ENCODE data around the gene TMEM86B.
A peak's percentile ranks its signal among the peaks of the same experiment; 100 is the strongest.

TMEM86B gene, protein sequence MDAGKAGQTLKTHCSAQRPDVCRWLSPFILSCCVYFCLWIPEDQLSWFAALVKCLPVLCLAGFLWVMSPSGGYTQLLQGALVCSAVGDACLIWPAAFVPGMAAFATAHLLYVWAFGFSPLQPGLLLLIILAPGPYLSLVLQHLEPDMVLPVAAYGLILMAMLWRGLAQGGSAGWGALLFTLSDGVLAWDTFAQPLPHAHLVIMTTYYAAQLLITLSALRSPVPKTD

GRCh38 chr19:55228403-55229031, at the start of gene TMEM86B:
TMEM86B (minus strand) TSS chr19:55228763; CDS start chr19:55228741, 22 bp downstream.
- DNase-seq: no peak

GRCh38 chr19:55277494-55277893, 48.9 kb upstream of the TMEM86B start:
- DNase-seq: no peak

GRCh38 chr19:55276720-55277430, 48.3 kb upstream of the TMEM86B start:
- no peak for DNase-seq

DNA sequence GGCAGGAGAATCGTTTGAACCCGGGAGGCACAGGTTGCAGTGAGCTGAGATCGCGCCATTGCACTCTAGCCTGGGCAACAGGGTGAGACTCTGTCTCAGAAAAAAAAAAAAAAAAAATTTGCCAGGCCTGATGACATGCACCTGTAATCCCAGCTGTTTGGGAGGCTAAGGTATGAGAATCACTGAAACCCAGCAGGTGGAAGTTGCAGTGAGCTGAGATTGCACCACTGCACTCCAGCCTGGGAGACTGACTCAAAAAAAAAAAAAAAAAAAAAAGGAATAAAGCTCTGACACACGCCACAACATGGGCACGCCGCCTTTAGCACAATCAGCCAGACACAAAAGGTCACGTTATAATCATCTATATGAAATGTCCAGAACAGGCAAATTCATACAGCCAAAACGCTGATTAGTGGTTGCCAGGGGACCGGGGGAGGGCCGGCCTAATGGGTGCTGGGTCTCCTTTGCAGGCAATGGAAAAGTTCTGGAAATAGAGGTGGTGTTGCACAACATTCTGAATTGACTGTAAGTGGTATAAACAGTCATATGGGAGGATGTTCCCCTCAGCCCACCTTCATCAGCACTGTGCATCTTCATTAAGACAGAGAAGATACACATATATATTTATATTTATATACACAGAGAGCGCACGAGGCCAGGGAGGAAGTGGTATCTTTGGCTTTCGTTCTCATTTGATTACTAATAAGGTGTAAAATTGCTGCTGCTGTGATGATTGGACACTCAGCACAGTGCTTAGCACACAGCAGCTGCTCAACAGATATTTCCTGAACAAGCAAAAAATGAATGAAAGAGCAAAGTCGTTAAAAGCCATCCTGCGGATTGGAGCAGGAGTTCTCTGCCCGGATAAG, 47.5 kb upstream of the TMEM86B start:
- no peak for DNase-seq

DNA sequence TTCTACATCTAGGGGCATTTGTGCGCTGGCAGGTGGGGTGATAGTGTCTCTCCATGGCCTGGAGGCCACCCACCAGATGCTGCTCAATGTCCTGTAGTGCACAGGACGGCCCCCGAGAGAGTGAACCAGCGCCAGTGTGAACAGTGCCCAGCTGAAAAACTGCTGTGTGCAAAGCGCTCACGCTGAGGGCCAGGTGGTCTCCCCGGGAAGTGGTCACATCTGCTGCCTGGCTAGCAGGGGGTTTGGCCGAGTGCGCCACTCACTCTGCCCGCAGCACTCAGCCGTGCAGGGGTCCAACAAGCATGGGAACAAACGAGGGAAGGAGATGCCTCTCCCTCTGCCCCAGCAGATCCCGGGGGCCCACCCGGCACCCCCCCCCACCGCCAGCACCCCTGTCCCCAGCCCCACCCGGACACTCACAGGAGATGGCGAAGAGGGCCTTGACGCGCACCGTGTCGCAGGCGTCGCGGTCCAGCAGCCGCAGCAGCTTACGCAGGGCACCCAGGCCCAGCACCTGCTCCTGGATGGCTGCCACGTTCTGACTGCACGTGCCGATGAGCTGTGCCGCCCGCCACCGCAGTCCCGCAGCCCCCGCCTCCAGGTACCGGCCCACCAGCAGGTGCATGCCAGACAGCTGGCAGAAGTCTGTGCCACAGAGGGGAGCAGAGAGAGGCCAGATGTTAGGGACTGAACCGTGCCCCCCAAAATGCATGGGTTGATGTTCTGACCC, 45.6 kb upstream of the TMEM86B start:
- DNase-seq: no peak

GRCh38 chr19:55272142-55272541, 43.6 kb upstream of the TMEM86B start:
- no peak for DNase-seq

- DNase-seq: no peak
These were observed 41.8 kb upstream of the TMEM86B start for GRCh38 chr19:55270172-55270942.

DNA sequence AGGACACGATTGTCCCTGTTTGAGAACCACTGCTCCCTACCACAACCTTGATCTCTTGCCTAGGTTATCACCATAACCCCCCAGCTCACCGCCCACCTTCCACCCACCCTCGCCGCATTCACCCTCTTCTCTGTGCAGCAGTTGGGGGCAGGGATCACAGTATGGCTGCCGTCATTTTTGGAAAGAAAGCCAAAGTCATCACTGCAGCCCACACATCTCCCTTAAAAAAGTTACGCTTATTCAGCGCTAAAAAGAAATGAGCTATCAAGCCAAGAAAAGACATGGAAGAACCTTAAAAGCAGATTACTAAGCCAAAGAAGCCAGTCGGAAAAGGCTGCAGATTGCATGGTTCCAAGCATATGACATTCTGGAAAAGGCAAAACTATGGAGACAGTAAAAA, 40.7 kb upstream of the TMEM86B start:
- no peak for DNase-seq

GRCh38 chr19:55266840-55267239, 38.3 kb upstream of the TMEM86B start:
- no peak for DNase-seq

DNA sequence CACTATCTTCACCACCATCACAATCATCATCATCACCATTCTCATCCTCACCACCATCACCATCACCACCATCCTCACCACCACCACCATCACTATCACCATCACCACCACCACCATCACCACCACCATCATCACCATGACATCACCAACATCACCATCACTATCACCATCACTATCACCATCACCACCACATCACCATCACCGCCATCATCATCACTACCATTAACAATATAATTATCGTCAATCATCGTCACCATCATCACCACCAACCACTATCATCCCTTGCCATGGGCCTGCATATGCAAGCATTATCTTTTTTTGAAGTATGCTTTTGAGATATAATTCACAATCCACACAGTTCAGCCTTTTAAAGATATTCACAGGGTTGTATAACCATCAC, 37.8 kb upstream of the TMEM86B start:
- DNase-seq: no peak

- no peak for DNase-seq
These were observed 37.3 kb upstream of the TMEM86B start for GRCh38 chr19:55265723-55266386.

- no peak for DNase-seq
These were observed 36.6 kb upstream of the TMEM86B start for GRCh38 chr19:55265173-55265572.

- no peak for DNase-seq
These were observed 36.0 kb upstream of the TMEM86B start for GRCh38 chr19:55264531-55264930.

DNA sequence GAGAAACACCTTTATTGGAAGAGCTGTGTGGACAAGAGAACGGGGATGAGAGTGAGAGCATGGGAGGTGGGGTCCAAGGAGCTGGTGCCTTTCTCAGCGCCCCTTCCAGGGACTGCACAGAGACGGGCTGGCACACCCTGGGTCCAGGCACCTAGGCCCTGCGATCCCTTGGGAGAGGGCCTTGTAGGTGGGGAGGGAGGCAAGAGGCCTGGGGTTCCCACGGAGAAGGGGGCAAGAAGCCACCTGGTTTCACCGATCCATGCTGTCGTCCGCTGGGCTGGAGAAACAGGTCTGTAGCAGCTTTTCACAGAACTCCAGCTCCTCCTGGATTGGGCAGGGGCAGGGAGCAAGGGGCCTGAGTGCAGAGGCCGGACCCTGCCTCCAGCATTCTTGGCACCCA, 33.8 kb upstream of the TMEM86B start:
- no peak for DNase-seq

DNA sequence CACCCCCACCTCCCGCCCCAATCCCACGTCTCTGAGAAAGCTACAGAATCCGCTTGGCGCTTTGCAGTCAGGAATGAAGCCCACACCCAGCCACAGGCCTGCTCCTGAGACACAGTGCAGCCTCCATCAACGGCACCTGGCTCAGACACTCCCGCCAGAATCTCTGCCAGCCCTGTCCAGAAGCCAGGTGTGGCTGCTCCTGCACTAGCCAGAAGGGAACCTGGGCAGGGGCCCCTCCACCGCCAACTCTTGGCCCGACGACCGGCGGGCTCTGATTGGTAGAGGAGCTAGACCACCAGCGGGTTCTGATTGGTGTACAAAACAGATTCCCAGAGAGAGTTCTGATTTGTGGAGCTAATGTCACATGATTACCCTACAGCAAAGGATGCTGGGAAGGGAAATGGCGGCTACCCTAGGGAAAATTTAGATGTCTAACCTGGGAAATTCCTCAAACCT, 33.1 kb upstream of the TMEM86B start:
- DNase-seq: no peak

DNA sequence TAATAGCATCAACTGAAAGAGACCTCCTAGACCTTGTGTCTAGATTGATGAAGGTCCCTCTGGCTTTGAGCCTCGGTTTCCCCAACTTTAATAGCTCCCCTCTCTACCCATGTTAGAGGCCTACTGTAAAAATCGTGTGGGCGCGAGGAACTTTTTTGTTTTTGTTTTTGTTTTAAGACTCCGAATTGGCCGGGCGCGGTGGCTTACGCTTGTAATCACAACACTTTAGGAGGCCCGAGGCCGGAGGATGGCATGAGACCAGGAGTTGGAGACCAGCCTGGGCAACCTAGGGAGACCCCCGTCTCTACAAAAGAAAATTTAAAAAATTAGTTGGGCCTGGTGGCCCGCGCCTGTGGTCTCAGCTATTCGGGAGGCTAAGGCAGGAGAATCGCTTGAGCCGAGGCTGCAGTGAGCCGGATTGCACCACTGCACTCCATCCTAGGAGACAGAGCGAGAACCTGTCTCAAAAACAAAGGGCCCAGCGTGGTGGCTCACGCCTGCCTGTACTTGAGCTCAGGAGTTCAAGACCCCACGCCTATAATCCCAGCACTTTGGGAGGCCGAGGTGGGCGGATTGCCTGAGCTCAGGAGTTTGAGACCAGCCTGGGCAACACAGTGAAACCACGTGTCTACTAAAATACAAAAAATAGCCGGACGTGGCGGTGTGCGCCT, 31.1 kb upstream of the TMEM86B start:
- DNase-seq: no peak

DNA sequence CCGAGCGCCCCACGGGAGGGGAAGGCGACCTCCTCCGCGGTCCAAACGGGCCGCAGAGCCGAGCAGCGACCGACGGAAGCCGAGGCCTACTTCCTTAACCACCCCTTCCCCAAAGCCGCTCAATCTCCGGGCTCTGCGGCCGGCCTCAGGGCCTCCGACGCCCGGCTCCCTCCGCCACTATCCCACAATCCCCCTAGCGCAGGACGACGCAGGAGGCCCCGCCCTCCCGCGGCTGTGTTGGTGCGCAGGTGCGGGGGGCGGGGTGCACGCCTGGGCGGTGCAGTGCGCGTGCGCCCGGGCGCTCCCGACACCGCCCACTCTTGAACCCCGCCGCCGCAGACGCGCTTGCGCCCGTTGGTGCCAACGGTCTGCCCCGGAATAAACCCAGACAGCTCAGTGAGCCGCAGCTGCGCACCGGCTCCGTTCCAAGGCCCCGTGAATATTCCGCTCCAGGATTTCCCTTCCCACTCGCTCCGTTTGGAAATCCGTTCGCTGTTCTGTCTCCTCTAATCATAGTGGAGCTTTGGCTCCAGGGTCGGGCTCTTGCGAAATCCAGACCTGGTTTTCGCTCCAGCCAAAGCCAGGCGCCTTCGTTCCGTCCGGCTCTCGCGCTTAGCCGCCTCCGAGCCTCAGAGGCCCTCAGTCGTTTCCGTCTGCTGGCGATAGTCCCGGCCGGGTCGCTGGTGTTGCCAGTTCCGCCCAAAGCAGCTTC, 30.4 kb upstream of the TMEM86B start, which contains the start of gene PPP6R1:
TSS of gene PPP6R1 (minus strand) at position 190 of the 712 bp plus-strand sequence. CDS start 11,914 bp downstream, outside the sequence.
- peak; percentile 94 to 99 for DNase-seq

DNA sequence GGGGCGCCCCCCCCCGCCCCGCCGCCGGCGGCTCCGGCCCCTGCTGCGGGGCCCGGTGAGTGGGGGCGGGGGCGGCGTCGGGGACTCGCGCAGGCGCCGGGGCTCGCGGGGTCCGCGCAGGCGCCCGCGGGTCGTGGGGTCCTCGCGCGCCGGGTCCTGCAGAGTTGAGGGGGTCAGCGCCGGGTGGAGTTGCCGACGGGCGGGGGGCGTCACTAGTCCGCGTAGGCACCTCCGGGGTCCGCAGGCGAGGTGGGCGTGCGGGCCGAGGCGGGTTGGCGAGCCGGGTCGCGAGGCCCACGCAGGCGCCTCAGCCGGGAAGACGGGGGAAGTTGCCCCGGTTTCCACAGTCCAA, 29.9 kb upstream of the TMEM86B start:
- DNase-seq: no peak
